ENCODE data around the gene DNAJC18.

The DNAJC18 gene

GRCh38 chr5:139435676-139436075, 3.6 kb downstream of the DNAJC18 start:
- Histone ChIP-seq H3K9me3 (ENCODE audit: low read length) (no peaks in the 10 kb centered on the region), H2AFZ (ENCODE audit: low read depth, low read length) (no peak overlapping the region), H3K27me3 (ENCODE audit: insufficient read depth, low read length) (no peaks in the 10 kb centered on the region), H3K4me3 (ENCODE audit: low read length) (no peak overlapping the region), H3K4me1 (ENCODE audit: insufficient read depth, low read length) (peaks cover 12% of the 10 kb centered on the region), H3K36me3 (ENCODE audit: insufficient read depth, low read length) (peaks cover 25% of the 10 kb centered on the region)

- Histone ChIP-seq H3K36me3 (ENCODE audit: insufficient read depth, low read length) (peaks cover 40% of the 10 kb centered on the region), H3K4me3 (ENCODE audit: low read length) (no peak overlapping the region), H3K9me3 (ENCODE audit: low read length) (no peaks in the 10 kb centered on the region), H3K27me3 (ENCODE audit: insufficient read depth, low read length) (no peaks in the 10 kb centered on the region), H3K4me1 (ENCODE audit: insufficient read depth, low read length) (no peaks in the 10 kb centered on the region), H2AFZ (ENCODE audit: low read depth, low read length) (no peak overlapping the region)
Measured at GRCh38 chr5:139431706-139432105, 7.6 kb downstream of the DNAJC18 start.

- H3K27me3 ChIP-seq (ENCODE audit: insufficient read depth, low read length) = no peaks in the 10 kb centered on the region
- H3K4me3 ChIP-seq (ENCODE audit: low read length) = no peak overlapping the region
- no peak overlapping the region for H2AFZ ChIP-seq (ENCODE audit: low read depth, low read length)
- H3K4me1 ChIP-seq (ENCODE audit: insufficient read depth, low read length) = no peaks in the 10 kb centered on the region
- H3K9me3 ChIP-seq (ENCODE audit: low read length) = no peaks in the 10 kb centered on the region
- peaks cover 49% of the 10 kb centered on the region for H3K36me3 ChIP-seq (ENCODE audit: insufficient read depth, low read length)
Measured at GRCh38 chr5:139430015-139430414, 9.3 kb downstream of the DNAJC18 start.

GRCh38 chr5:139426203-139426885, 13.0 kb downstream of the DNAJC18 start:
- Histone ChIP-seq H3K4me3 (ENCODE audit: low read length) (no peak overlapping the region), H2AFZ (ENCODE audit: low read depth, low read length) (no peak overlapping the region), H3K27me3 (ENCODE audit: insufficient read depth, low read length) (no peaks in the 10 kb centered on the region), H3K36me3 (ENCODE audit: insufficient read depth, low read length) (peaks cover 47% of the 10 kb centered on the region), H3K4me1 (ENCODE audit: insufficient read depth, low read length) (no peaks in the 10 kb centered on the region), H3K9me3 (ENCODE audit: low read length) (no peaks in the 10 kb centered on the region)

GRCh38 chr5:139425497-139425896, 13.8 kb downstream of the DNAJC18 start:
- no peak overlapping the region for H3K4me3 ChIP-seq (ENCODE audit: low read length)
- no peaks in the 10 kb centered on the region for H3K9me3 ChIP-seq (ENCODE audit: low read length)
- no peaks in the 10 kb centered on the region for H3K27me3 ChIP-seq (ENCODE audit: insufficient read depth, low read length)
- no peaks in the 10 kb centered on the region for H3K4me1 ChIP-seq (ENCODE audit: insufficient read depth, low read length)
- H3K36me3 ChIP-seq (ENCODE audit: insufficient read depth, low read length) = peaks cover 51% of the 10 kb centered on the region
- no peak overlapping the region for H2AFZ ChIP-seq (ENCODE audit: low read depth, low read length)

- Histone ChIP-seq H3K36me3 (ENCODE audit: insufficient read depth, low read length) (peaks cover 64% of the 10 kb centered on the region), H3K9me3 (ENCODE audit: low read length) (no peaks in the 10 kb centered on the region), H3K27me3 (ENCODE audit: insufficient read depth, low read length) (no peaks in the 10 kb centered on the region), H2AFZ (ENCODE audit: low read depth, low read length) (no peak overlapping the region), H3K4me3 (ENCODE audit: low read length) (no peak overlapping the region), H3K4me1 (ENCODE audit: insufficient read depth, low read length) (peaks cover 7% of the 10 kb centered on the region)
Measured at GRCh38 chr5:139422307-139422893, 16.9 kb downstream of the DNAJC18 start.

- Histone ChIP-seq H3K9me3 (ENCODE audit: low read length) (no peaks in the 10 kb centered on the region), H3K4me3 (ENCODE audit: low read length) (no peak overlapping the region), H2AFZ (ENCODE audit: low read depth, low read length) (no peak overlapping the region), H3K36me3 (ENCODE audit: insufficient read depth, low read length) (peaks cover 54% of the 10 kb centered on the region), H3K27me3 (ENCODE audit: insufficient read depth, low read length) (no peaks in the 10 kb centered on the region), H3K4me1 (ENCODE audit: insufficient read depth, low read length) (peaks cover 7% of the 10 kb centered on the region)
Measured at GRCh38 chr5:139419226-139420192, 19.8 kb downstream of the DNAJC18 start.

- Histone ChIP-seq H3K4me1 (ENCODE audit: insufficient read depth, low read length) (peaks cover 7% of the 10 kb centered on the region), H3K27me3 (ENCODE audit: insufficient read depth, low read length) (no peaks in the 10 kb centered on the region), H3K4me3 (ENCODE audit: low read length) (no peak overlapping the region), H2AFZ (ENCODE audit: low read depth, low read length) (no peak overlapping the region), H3K36me3 (ENCODE audit: insufficient read depth, low read length) (peaks cover 47% of the 10 kb centered on the region), H3K9me3 (ENCODE audit: low read length) (no peaks in the 10 kb centered on the region)
Measured at GRCh38 chr5:139418793-139419192, 20.5 kb downstream of the DNAJC18 start.

- H3K4me3 ChIP-seq (ENCODE audit: low read length) = no peak overlapping the region
- no peak overlapping the region for H2AFZ ChIP-seq (ENCODE audit: low read depth, low read length)
- H3K27me3 ChIP-seq (ENCODE audit: insufficient read depth, low read length) = no peaks in the 10 kb centered on the region
- H3K36me3 ChIP-seq (ENCODE audit: insufficient read depth, low read length) = peaks cover 46% of the 10 kb centered on the region
- peaks cover 7% of the 10 kb centered on the region for H3K4me1 ChIP-seq (ENCODE audit: insufficient read depth, low read length)
- no peaks in the 10 kb centered on the region for H3K9me3 ChIP-seq (ENCODE audit: low read length)
Measured at GRCh38 chr5:139417214-139417613, 22.1 kb downstream of the DNAJC18 start.

GRCh38 chr5:139416651-139417050, 22.7 kb downstream of the DNAJC18 start:
- no peaks in the 10 kb centered on the region for H3K9me3 ChIP-seq (ENCODE audit: low read length)
- no peaks in the 10 kb centered on the region for H3K27me3 ChIP-seq (ENCODE audit: insufficient read depth, low read length)
- H3K4me3 ChIP-seq (ENCODE audit: low read length) = no peak overlapping the region
- H3K36me3 ChIP-seq (ENCODE audit: insufficient read depth, low read length) = peaks cover 46% of the 10 kb centered on the region
- peaks cover 7% of the 10 kb centered on the region for H3K4me1 ChIP-seq (ENCODE audit: insufficient read depth, low read length)
- no peak overlapping the region for H2AFZ ChIP-seq (ENCODE audit: low read depth, low read length)

- Histone ChIP-seq H2AFZ (ENCODE audit: low read depth, low read length) (no peak overlapping the region), H3K27me3 (ENCODE audit: insufficient read depth, low read length) (no peaks in the 10 kb centered on the region), H3K4me3 (ENCODE audit: low read length) (no peak overlapping the region), H3K4me1 (ENCODE audit: insufficient read depth, low read length) (peaks cover 7% of the 10 kb centered on the region), H3K36me3 (ENCODE audit: insufficient read depth, low read length) (peaks cover 45% of the 10 kb centered on the region), H3K9me3 (ENCODE audit: low read length) (no peaks in the 10 kb centered on the region)
Measured at GRCh38 chr5:139415869-139416268, 23.5 kb downstream of the DNAJC18 start.

GRCh38 chr5:139415221-139415861, 24.0 kb downstream of the DNAJC18 start:
- H2AFZ ChIP-seq (ENCODE audit: low read depth, low read length) = no peak overlapping the region
- peaks cover 7% of the 10 kb centered on the region for H3K4me1 ChIP-seq (ENCODE audit: insufficient read depth, low read length)
- H3K4me3 ChIP-seq (ENCODE audit: low read length) = no peak overlapping the region
- H3K36me3 ChIP-seq (ENCODE audit: insufficient read depth, low read length) = peaks cover 40% of the 10 kb centered on the region
- H3K9me3 ChIP-seq (ENCODE audit: low read length) = no peaks in the 10 kb centered on the region
- no peaks in the 10 kb centered on the region for H3K27me3 ChIP-seq (ENCODE audit: insufficient read depth, low read length)

Measured in neuron (in vitro differentiated cells).